Measurements from ENCODE around the gene PARL.

Gene PARL

GRCh38 chr3:183896610-183897009 is 11.9 kb upstream of the PARL start:
- no peak overlapping the region for H3K4me3 ChIP-seq (ENCODE audit: low read depth, low read length)
- no peak for DNase-seq (ENCODE audit: low read depth, low spot score)
- in situ Hi-C loops (cut with HindIII; ENCODE audit: low sequenced_read_pairs): no loop called here
- TF ChIP-seq, protein P1, sequence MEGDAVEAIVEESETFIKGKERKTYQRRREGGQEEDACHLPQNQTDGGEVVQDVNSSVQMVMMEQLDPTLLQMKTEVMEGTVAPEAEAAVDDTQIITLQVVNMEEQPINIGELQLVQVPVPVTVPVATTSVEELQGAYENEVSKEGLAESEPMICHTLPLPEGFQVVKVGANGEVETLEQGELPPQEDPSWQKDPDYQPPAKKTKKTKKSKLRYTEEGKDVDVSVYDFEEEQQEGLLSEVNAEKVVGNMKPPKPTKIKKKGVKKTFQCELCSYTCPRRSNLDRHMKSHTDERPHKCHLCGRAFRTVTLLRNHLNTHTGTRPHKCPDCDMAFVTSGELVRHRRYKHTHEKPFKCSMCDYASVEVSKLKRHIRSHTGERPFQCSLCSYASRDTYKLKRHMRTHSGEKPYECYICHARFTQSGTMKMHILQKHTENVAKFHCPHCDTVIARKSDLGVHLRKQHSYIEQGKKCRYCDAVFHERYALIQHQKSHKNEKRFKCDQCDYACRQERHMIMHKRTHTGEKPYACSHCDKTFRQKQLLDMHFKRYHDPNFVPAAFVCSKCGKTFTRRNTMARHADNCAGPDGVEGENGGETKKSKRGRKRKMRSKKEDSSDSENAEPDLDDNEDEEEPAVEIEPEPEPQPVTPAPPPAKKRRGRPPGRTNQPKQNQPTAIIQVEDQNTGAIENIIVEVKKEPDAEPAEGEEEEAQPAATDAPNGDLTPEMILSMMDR (IDR thresholded peaks at IDR 0.05; ENCODE audit: low read depth, low read length): no peak

- H3K4me3 ChIP-seq (ENCODE audit: low read depth, low read length): no peak overlapping the region
- in situ Hi-C loops (cut with HindIII; ENCODE audit: low sequenced_read_pairs): no loop called here
- TF ChIP-seq, protein P1 (IDR thresholded peaks at IDR 0.05; ENCODE audit: low read depth, low read length): no peak
- no peak for DNase-seq (ENCODE audit: low read depth, low spot score)
These were observed 11.5 kb upstream of the PARL start for GRCh38 chr3:183896184-183896583.

DNA sequence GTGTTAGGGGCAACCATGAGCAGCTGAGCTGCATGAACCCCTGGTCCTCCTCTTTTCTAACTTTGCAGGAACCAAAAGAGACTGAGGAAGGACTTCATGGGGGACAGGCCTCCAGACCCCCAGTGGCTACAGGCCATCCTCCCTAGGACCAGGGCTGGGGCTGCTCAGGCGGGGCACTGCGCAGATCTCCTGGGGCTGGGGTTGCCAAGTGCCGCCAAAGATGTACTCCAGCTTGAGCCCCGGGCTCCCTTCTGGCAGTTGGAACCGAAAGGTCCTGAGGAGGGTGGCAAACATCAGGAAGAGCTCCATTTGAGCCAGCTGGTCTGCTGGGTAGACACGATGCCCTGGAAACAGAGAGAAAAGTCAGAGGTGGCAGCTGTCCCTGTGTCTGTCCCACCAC is 11.1 kb upstream of the PARL start:
- in situ Hi-C loops (cut with HindIII; ENCODE audit: low sequenced_read_pairs): no loop called here

DNA sequence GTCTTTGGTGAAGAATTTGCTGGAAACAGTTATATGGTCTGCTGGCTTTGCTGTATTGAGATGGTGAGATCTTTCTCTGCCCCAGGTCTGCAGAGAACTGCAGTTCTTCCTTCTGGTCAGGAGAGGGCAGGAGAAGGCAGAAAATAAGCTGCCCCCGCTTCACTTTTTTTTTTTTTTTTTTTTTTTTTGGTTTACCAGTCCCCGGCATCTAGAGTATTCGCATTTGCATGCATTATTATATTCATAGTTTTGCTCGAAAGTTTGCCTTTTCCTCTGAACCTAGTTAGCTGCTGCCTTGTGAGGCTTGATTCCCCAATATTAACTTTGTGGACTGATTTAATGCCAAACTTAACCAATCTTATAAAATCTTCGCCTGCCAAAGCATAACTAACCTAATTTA is 10.6 kb upstream of the PARL start:
- no peak overlapping the region for H3K4me3 ChIP-seq (ENCODE audit: low read depth, low read length)
- TF ChIP-seq, protein P1 (IDR thresholded peaks at IDR 0.05; ENCODE audit: low read depth, low read length): peak; percentile 88
- in situ Hi-C loops (cut with HindIII; ENCODE audit: low sequenced_read_pairs): no loop called here
- DNase-seq (ENCODE audit: low read depth, low spot score): peak; percentile 61

More for the DNA sequence above, 11.1 kb upstream of the PARL start:
- DNase-seq (ENCODE audit: low read depth, low spot score): no peak
- H3K4me3 ChIP-seq (ENCODE audit: low read depth, low read length): no peak overlapping the region
- TF ChIP-seq, protein P1 (IDR thresholded peaks at IDR 0.05; ENCODE audit: low read depth, low read length): no peak

- TF ChIP-seq, protein P1 (IDR thresholded peaks at IDR 0.05; ENCODE audit: low read depth, low read length): no peak
- in situ Hi-C loops (cut with HindIII; ENCODE audit: low sequenced_read_pairs): no loop called here
- no peak overlapping the region for H3K4me3 ChIP-seq (ENCODE audit: low read depth, low read length)
- no peak for DNase-seq (ENCODE audit: low read depth, low spot score)
These were observed 8.0 kb upstream of the PARL start for GRCh38 chr3:183892610-183893214.

GRCh38 chr3:183885766-183886165 is 1.1 kb upstream of the PARL start:
- TF ChIP-seq, protein P1 (IDR thresholded peaks at IDR 0.05; ENCODE audit: low read depth, low read length): no peak
- in situ Hi-C loops (cut with HindIII; ENCODE audit: low sequenced_read_pairs): no loop called here
- no peak overlapping the region for H3K4me3 ChIP-seq (ENCODE audit: low read depth, low read length)
- DNase-seq (ENCODE audit: low read depth, low spot score): no peak

- TF ChIP-seq, protein P1 (IDR thresholded peaks at IDR 0.05; ENCODE audit: low read depth, low read length): no peak
- in situ Hi-C loops (cut with HindIII; ENCODE audit: low sequenced_read_pairs): no loop called here
- H3K4me3 ChIP-seq (ENCODE audit: low read depth, low read length): peak overlapping the region; percentile 92
- no peak for DNase-seq (ENCODE audit: low read depth, low spot score)
These were observed 618 bp downstream of the PARL start for GRCh38 chr3:183884097-183884426.
